K562 (cell line): ENCODE results near the gene FBXO8. TPM values are rescaled to one million over a fixed set of nuclear protein-coding genes. Genes with fewer than 3 reads are reported as not detected.

Source experiments
- ATAC-seq: fragments of 200-7000 bp; cut with Tn5 transposase; 3 replicates; pipeline ENCODE4 v1.9.1; 2020; ENCODE audit warnings: moderate library complexity
- BruUV-seq: library from RNA; stranded (reverse); fragments of 400-500 nt; replicated peaks from 2 replicates; lab custom pipeline; 2021; lab: Mats Ljungman, UMichigan
- CTCF ChIA-PET: fragments of 300-600 bp; formaldehyde crosslinking; extraction: SDS; loops from one replicate; lab custom pipeline; 2021; ENCODE audit warnings: low intra/inter-chr PET ratio; lab: Yijun Ruan, JAX
- POLR2A ChIA-PET: fragments of 300-600, 350-650 bp; sonication (Branson Sonifier 250); formaldehyde crosslinking; extraction: SDS; loops from one replicate; lab custom pipeline; 2021; ENCODE audit warnings: antibody characterized with exemption, inconsistent platforms; lab: Yijun Ruan, JAX
- DNase-seq, 4 experiments: peaks; one replicate each; pipeline versions ENCODE4 v3.0.0 to v3.0.0-alpha.2; 2011 to 2018; ENCODE audit warnings: low spot score in 3 of 4, mixed read lengths in 3 of 4; ENCODE audit errors: extremely low read depth in 1 of 4
- FAIRE-seq: peaks from 2 replicates; lab custom pipeline; 2011; peaks lifted over from hg19 to GRCh38; lab: Jason Lieb, UNC
- H2AFZ ChIP-seq: 2 replicates; pipeline ENCODE4 v1.6.0; 2011; ENCODE audit warnings: low read depth, low read length, control low read depth, inconsistent platforms
- H3K27ac ChIP-seq: fragments of 200-600 bp; 3 replicates; pipeline ENCODE4 v1.8.0; 2011; ENCODE audit warnings: low read depth, mild to moderate bottlenecking, control low read depth, inconsistent platforms, low read length, moderate library complexity, mixed read lengths; ENCODE audit errors: extremely low read depth
- H3K27me3 ChIP-seq, 2 experiments: fragments of 300-600 bp in 1 of 2; 2 replicates in 1 of 2; 3 replicates in 1 of 2; pipeline versions ENCODE4 v1.6.0 to v1.8.0; 2011; ENCODE audit warnings: inconsistent platforms in 2 of 2, low read length in 2 of 2, mild to moderate bottlenecking in 1 of 2, mixed read lengths in 1 of 2, moderate library complexity in 1 of 2; ENCODE audit not compliant: control insufficient read depth in 2 of 2, insufficient read depth in 2 of 2
- H3K36me3 ChIP-seq: fragments of 300-600 bp; 3 replicates; pipeline ENCODE4 v1.8.0; 2011; ENCODE audit warnings: mild to moderate bottlenecking, low read length, inconsistent platforms; ENCODE audit not compliant: control insufficient read depth, insufficient read depth
- H3K4me1 ChIP-seq, 2 experiments: fragments of 200-600 bp in 1 of 2; replicated peaks in 1 of 2; 2 replicates in 1 of 2; 3 replicates in 1 of 2; pipeline versions ENCODE4 v1.5.1 to v1.8.0; 2011; ENCODE audit warnings: inconsistent platforms in 2 of 2, low read length in 2 of 2, mild to moderate bottlenecking in 1 of 2, mixed read lengths in 1 of 2, moderate library complexity in 1 of 2; ENCODE audit not compliant: control insufficient read depth in 2 of 2, insufficient read depth in 2 of 2
- H3K4me2 ChIP-seq: 2 replicates; pipeline ENCODE4 v1.6.1; 2011; ENCODE audit warnings: low read length, control low read depth, inconsistent platforms, mixed read lengths; ENCODE audit not compliant: insufficient read depth
- H3K4me3 ChIP-seq: fragments of 200-600 bp; sonication (generic), shearing (Covaris generic); 2 replicates; pipeline ENCODE4 v1.5.1; 2016; ENCODE audit warnings: control low read depth, inconsistent platforms
- H3K79me2 ChIP-seq: fragments of 200-600 bp; 3 replicates; pipeline ENCODE4 v1.8.0; 2011; ENCODE audit warnings: low read length, inconsistent platforms; ENCODE audit not compliant: control insufficient read depth, insufficient read depth
- H3K9ac ChIP-seq, 2 experiments: 2 replicates each; pipeline versions ENCODE4 v1.6.0 to v1.6.1; 2011; ENCODE audit warnings: low read depth in 2 of 2, low read length in 2 of 2, control low read depth in 1 of 2, inconsistent platforms in 1 of 2, mild to moderate bottlenecking in 1 of 2, mixed read lengths in 1 of 2; ENCODE audit not compliant: insufficient read depth in 1 of 2
- H3K9me1 ChIP-seq: one replicate; pipeline ENCODE4 v1.6.0; 2011; ENCODE audit warnings: inconsistent platforms, mild to moderate bottlenecking, low read length, moderate library complexity; ENCODE audit not compliant: control insufficient read depth, insufficient read depth
- H3K9me3 ChIP-seq: replicated peaks from 2 replicates; pipeline ENCODE4 v1.5.1; 2011; ENCODE audit warnings: low read depth, low read length, inconsistent platforms; ENCODE audit not compliant: control insufficient read depth, insufficient read depth
- H4K20me1 ChIP-seq: replicated peaks from 2 replicates; pipeline ENCODE4 v1.6.1; 2011; ENCODE audit warnings: low read length, inconsistent platforms, mixed read lengths; ENCODE audit not compliant: control insufficient read depth, insufficient read depth
- ARHGAP35 ChIP-seq: fragments of 450-650 bp; IDR thresholded peaks from 2 replicates; pipeline ENCODE4 v1.6.1; 2018; ENCODE audit not compliant: partially characterized antibody
- BHLHE40 ChIP-seq: IDR thresholded peaks from 2 replicates; pipeline ENCODE4 v1.6.1; 2011; ENCODE audit warnings: low read length, improper control_type of control experiment
- BRF1 ChIP-seq: IDR thresholded peaks from 3 replicates; pipeline ENCODE4 v1.6.1; 2011; ENCODE audit warnings: borderline replicate concordance, mild to moderate bottlenecking; ENCODE audit not compliant: insufficient read length; ENCODE audit errors: extremely low read depth
- HMG20A ChIP-seq: fragments of 450-650 bp; formaldehyde crosslinking; conservative IDR thresholded peaks from 2 replicates; pipeline ENCODE4 v1.4.0; 2020; ENCODE audit warnings: mild to moderate bottlenecking, mixed read lengths
- MAFF ChIP-seq: IDR thresholded peaks from 2 replicates; pipeline ENCODE4 v1.6.1; 2012; ENCODE audit warnings: low read length, improper control_type of control experiment
- RFX1 ChIP-seq: fragments of 450-650 bp; IDR thresholded peaks from 2 replicates; pipeline ENCODE4 v1.6.1; 2016; ENCODE audit warnings: mild to moderate bottlenecking, moderate library complexity
- TSHZ1 ChIP-seq: fragments of 250-450 bp; sonication (Bioruptor Pico); IDR thresholded peaks from 2 replicates; pipeline ENCODE4 v1.4.0; 2020; ENCODE audit warnings: mild to moderate bottlenecking, moderate library complexity
- WHSC1 ChIP-seq: IDR thresholded peaks from one replicate; pipeline ENCODE4 v1.6.1; 2012; ENCODE audit warnings: low read length, control low read depth, inconsistent platforms
- ZNF184 ChIP-seq: sonication (generic); formaldehyde crosslinking; IDR thresholded peaks from 2 replicates; pipeline ENCODE4 v1.5.0; 2020; ENCODE audit warnings: missing genetic modification reagents
- ZNF316 ChIP-seq: fragments of 450-650 bp; IDR thresholded peaks from 2 replicates; pipeline ENCODE4 v1.6.1; 2016
- ZNF347 ChIP-seq: fragments of 450-650 bp; formaldehyde crosslinking; IDR thresholded peaks from 2 replicates; pipeline ENCODE4 v1.4.0; 2020; ENCODE audit warnings: low read depth, mild to moderate bottlenecking, moderate library complexity
- ZNF717 ChIP-seq: fragments of 250-450 bp; sonication (Bioruptor Pico); IDR thresholded peaks from 2 replicates; pipeline ENCODE4 v1.5.0; 2021
- WGBS: fragments of 100-300 bp; shearing (Covaris generic); methylation state at CpG from one replicate; pipeline ENCODE4 v1.1.6; 2016; ENCODE audit warnings: low coverage, mixed read lengths; ENCODE audit not compliant: insufficient coverage; ENCODE audit errors: missing lambda C conversion rate; 5-methylcytosine and 5-hydroxymethylcytosine counted together
- in situ Hi-C: fragments of 300-500 bp; cut with MboI; formaldehyde crosslinking; loops from 4 replicates; pipeline ENCODE4 v1.15.0; 2018; ENCODE audit warnings: inconsistent platforms, mixed read lengths
- intact Hi-C: fragments of 100-400 bp; cut with micrococcal nuclease; formaldehyde crosslinking; loops from 2 replicates; pipeline ENCODE4 v1.14.2; 2022
- polyA plus RNA-seq, 8 experiments: library from polyadenylated mRNA; depleted of rRNA in 4 of 8; stranded (reverse) in 5 of 8; unstranded in 3 of 8; fragments of >200 nt; fragmentation: Nextera tagmentation in 2 of 8; fragmentation: Illumina TruSeq in 1 of 8; extraction: Ambion mirVana in 2 of 8; extraction: Trizol in 1 of 8; gene quantifications; 2 replicates each; pipeline versions ENCODE4 v1.2.1 to v1.2.3, GENCODE V29; 2011 to 2014; ENCODE audit warnings: inconsistent platforms in 1 of 8, missing spikeins in 1 of 8
- total RNA-seq, 7 experiments: library from RNA; depleted of rRNA in 6 of 7; stranded (reverse); fragments of >200 nt in 6 of 7; fragmentation: Illumina TruSeq in 2 of 7; extraction: Trizol in 2 of 7; gene quantifications; 2 replicates each; pipeline versions ENCODE4 v1.2.1 to v1.2.3, GENCODE V29; 2011 to 2021; ENCODE audit warnings: low replicate concordance in 1 of 7

Gene FBXO8
- total and polyA plus RNA-seq, 9 of the 15 experiments (the other 6 are each of a cell fraction or from before 2014, with no cell fraction given): 12.9 to 27.1 (median 14.8) TPM

- H3K4me3 ChIP-seq: no peak overlapping the region
- no peak overlapping the region for H3K9ac ChIP-seq
- H4K20me1 ChIP-seq: no peaks in the 10 kb centered on the region
- 89% methylated on average over 2 of the region's 2 CpGs for WGBS
- DNase-seq: no peak
- no peak for FAIRE-seq
- no peaks in the 10 kb centered on the region for H3K27me3 ChIP-seq
- no peaks in the 10 kb centered on the region for H3K9me1 ChIP-seq
- H3K36me3 ChIP-seq: peaks cover 5% of the 10 kb centered on the region
- no peak overlapping the region for H2AFZ ChIP-seq
- intact Hi-C loops: no loop called here
- no peaks in the 10 kb centered on the region for H3K4me1 ChIP-seq
- no TSS peak for BruUV-seq
- ATAC-seq: peak; percentile 17; the same call in 2 of the 3 replicates
- CTCF ChIA-PET: no interaction called here
- no peak overlapping the region for H3K4me2 ChIP-seq
- in situ Hi-C loops: no loop called here
- peak overlapping the region; percentile 5; the same call in 1 of the 3 replicates for H3K27ac ChIP-seq
- TF ChIP-seq ZNF184 (CRISPR knock-in tag) (no peak), RFX1 (peak; percentile 49; the same call in 1 of the 2 replicates), HMG20A (CRISPR knock-in tag) (no peak)
- H3K79me2 ChIP-seq: peaks cover 33% of the 10 kb centered on the region
- H3K9me3 ChIP-seq: no peaks in the 10 kb centered on the region
- POLR2A ChIA-PET: interaction anchor here (1.4 kb wide), 1 partner anchor 17 kb away, joined by 5 read pairs; the partner anchor contains the start of genes CEP44 and FBXO8
Observed at GRCh38 chr4:174265916-174266315, 17.6 kb downstream of the FBXO8 start.

- 85% methylated on average over 3 of the region's 3 CpGs for WGBS
Observed at GRCh38 chr4:174263445-174263736, 20.1 kb downstream of the FBXO8 start.

More at GRCh38 chr4:174263445-174263736, 20.1 kb downstream of the FBXO8 start:
- intact Hi-C loops: no loop called here
- no peak overlapping the region for H3K27ac ChIP-seq
- no peak for TF ChIP-seq BHLHE40
- TF ChIP-seq ZNF717 (CRISPR knock-in tag): no peak
- TF ChIP-seq TSHZ1 (CRISPR knock-in tag): no peak
- no peak for TF ChIP-seq BRF1
- no peak for TF ChIP-seq ZNF316
- no peak for TF ChIP-seq ZNF347 (CRISPR knock-in tag)
- no peak for TF ChIP-seq WHSC1
- no peak for TF ChIP-seq MAFF
- no peak for TF ChIP-seq ARHGAP35
- TF ChIP-seq, all 486 proteins: peak for 0
- H3K27me3 ChIP-seq: no peaks in the 10 kb centered on the region
- H3K4me2 ChIP-seq: no peak overlapping the region
- H3K9ac ChIP-seq: no peak overlapping the region
- DNase-seq (no peak), FAIRE-seq (no peak), ATAC-seq (no peak)
- no peaks in the 10 kb centered on the region for H4K20me1 ChIP-seq
- peaks cover 8% of the 10 kb centered on the region; the same call in 2 of the 3 replicates for H3K36me3 ChIP-seq
- BruUV-seq: no TSS peak
- no peaks in the 10 kb centered on the region for H3K4me1 ChIP-seq
- H3K9me3 ChIP-seq: no peaks in the 10 kb centered on the region
- CTCF ChIA-PET: no interaction called here
- no peak overlapping the region for H2AFZ ChIP-seq
- peaks cover 24% of the 10 kb centered on the region for H3K79me2 ChIP-seq
- POLR2A ChIA-PET: interaction anchor here (0.5 to 1.4 kb wide), 2 partner anchors 16 to 472 kb away, joined by 3 read pairs; no protein-coding TSS in a partner anchor
- in situ Hi-C loops: no loop called here
- H3K9me1 ChIP-seq: no peaks in the 10 kb centered on the region
- H3K4me3 ChIP-seq: no peak overlapping the region
